Measurements from ENCODE around the gene PQBP1.
A peak's percentile ranks its signal among the peaks of the same experiment; 100 is the strongest.

PQBP1 gene

DNA sequence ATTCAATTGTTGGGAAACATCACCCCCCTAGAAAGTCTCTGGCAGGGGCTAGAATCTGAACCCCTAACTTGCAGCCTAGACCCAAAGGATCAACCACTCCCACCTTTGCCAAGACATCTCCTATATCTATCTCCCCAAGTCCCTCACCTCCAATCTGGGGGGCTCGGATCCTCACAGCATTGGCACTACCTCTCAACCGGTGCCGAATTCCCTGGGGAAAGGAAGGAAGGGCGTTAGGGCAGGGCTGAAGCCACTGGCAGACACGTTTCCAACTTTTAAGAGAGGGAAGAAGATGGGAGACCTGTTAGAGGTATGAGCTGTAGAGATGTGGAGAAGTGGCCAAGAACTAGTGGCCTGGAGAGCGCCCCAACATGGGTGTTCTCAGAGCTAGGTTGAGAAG, 2.8 kb upstream of the PQBP1 start:
- no peak overlapping the region for H3K4me3 ChIP-seq (ENCODE audit: low read depth, low read length)
- TF ChIP-seq, protein P1, sequence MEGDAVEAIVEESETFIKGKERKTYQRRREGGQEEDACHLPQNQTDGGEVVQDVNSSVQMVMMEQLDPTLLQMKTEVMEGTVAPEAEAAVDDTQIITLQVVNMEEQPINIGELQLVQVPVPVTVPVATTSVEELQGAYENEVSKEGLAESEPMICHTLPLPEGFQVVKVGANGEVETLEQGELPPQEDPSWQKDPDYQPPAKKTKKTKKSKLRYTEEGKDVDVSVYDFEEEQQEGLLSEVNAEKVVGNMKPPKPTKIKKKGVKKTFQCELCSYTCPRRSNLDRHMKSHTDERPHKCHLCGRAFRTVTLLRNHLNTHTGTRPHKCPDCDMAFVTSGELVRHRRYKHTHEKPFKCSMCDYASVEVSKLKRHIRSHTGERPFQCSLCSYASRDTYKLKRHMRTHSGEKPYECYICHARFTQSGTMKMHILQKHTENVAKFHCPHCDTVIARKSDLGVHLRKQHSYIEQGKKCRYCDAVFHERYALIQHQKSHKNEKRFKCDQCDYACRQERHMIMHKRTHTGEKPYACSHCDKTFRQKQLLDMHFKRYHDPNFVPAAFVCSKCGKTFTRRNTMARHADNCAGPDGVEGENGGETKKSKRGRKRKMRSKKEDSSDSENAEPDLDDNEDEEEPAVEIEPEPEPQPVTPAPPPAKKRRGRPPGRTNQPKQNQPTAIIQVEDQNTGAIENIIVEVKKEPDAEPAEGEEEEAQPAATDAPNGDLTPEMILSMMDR (IDR thresholded peaks at IDR 0.05; ENCODE audit: low read depth, low read length), result no peak

DNA sequence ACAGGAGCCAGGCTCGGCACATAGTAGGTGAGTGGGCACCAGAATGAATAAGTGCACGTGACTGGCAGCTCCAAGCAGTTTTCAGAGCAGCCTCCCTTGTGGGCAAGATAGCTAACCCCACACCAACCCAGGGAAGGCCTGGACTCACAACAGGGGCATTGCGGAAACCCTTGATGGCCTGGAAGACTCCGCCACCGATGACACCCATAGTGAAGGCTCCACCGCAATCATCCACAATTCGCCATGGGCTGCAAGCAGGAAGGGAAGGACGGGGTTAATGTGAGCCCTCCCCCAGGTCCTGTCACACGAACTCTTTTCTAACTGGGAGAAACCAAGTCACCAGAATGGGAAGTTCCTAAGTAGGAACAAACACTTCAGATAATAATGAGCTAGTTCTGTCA, 1.1 kb upstream of the PQBP1 start:
- TF ChIP-seq, protein P1 (IDR thresholded peaks at IDR 0.05; ENCODE audit: low read depth, low read length), result no peak
- peak overlapping the region; percentile 77 for H3K4me3 ChIP-seq (ENCODE audit: low read depth, low read length)

DNA sequence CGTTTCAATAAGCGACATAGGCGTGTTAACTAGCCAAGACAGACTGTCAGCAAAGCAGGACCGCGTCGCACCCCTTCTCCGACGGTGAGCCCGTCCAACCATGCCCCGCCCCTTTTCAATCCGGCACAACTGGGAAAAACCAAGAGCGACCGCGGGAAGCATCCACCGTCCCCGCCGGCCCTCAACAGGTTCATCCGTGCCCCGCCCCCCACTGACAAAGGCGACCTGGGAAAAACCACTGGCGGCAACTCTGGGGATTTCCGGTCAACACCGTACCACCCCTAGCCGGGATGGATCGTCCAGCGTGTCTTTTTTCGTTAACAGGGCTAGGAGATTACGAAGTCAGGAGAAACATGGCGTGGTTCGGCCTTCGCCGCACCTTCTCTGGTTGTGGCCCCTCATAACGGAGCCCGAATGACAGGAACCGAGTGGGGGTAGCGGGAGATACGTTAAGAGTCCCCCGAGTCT, 539 bp upstream of the PQBP1 start:
- peak overlapping the region; percentile 77 for H3K4me3 ChIP-seq (ENCODE audit: low read depth, low read length)
- TF ChIP-seq, protein P1 (IDR thresholded peaks at IDR 0.05; ENCODE audit: low read depth, low read length), result no peak

DNA sequence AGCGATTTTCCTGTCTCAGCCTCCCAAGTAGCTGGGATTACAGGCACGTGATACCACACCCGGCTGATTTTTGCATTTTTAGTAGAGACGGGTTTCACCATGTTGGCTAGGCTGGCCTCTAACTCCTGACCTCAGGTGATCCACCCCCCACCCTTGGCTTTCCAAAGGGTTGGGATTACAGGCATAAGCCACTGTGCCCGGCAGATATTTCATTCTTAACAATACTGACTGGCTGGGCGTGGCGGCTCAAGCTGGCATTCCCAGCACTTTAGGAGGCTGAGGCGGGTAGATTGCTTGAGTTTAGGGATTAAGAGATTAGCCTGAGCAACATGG, 1.3 kb downstream of the PQBP1 start:
- H3K4me3 ChIP-seq (ENCODE audit: low read depth, low read length), result no peak overlapping the region
- TF ChIP-seq, protein P1 (IDR thresholded peaks at IDR 0.05; ENCODE audit: low read depth, low read length), result no peak

DNA sequence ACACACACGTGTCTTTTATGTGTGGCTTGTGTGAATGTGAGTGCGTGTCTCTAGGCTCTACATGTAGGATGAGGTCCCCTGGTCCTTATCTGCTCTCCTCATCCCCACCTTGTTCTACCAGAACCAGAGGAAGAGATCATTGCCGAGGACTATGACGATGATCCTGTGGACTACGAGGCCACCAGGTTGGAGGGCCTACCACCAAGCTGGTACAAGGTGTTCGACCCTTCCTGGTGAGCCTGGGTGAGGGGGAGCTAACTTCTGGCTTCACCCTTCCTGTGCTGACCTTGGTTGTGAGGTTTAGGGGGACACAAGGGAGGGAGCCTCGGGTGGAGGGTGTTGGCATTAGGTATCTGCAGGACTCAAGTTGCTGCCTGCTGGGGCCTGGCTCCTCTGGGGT, 3.3 kb downstream of the PQBP1 start:
- TF ChIP-seq, protein P1 (IDR thresholded peaks at IDR 0.05; ENCODE audit: low read depth, low read length), result no peak
- H3K4me3 ChIP-seq (ENCODE audit: low read depth, low read length), result no peak overlapping the region

DNA sequence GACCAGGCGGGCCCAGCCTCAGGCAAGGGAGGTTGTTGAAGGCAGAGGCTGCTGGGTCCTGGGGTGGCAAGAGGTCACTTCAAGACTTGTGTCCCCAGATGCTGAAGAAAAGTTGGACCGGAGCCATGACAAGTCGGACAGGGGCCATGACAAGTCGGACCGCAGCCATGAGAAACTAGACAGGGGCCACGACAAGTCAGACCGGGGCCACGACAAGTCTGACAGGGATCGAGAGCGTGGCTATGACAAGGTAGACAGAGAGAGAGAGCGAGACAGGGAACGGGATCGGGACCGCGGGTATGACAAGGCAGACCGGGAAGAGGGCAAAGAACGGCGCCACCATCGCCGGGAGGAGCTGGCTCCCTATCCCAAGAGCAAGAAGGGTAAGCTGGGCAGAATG, 4.4 kb downstream of the PQBP1 start:
- no peak overlapping the region for H3K4me3 ChIP-seq (ENCODE audit: low read depth, low read length)
- TF ChIP-seq, protein P1 (IDR thresholded peaks at IDR 0.05; ENCODE audit: low read depth, low read length), result no peak

DNA sequence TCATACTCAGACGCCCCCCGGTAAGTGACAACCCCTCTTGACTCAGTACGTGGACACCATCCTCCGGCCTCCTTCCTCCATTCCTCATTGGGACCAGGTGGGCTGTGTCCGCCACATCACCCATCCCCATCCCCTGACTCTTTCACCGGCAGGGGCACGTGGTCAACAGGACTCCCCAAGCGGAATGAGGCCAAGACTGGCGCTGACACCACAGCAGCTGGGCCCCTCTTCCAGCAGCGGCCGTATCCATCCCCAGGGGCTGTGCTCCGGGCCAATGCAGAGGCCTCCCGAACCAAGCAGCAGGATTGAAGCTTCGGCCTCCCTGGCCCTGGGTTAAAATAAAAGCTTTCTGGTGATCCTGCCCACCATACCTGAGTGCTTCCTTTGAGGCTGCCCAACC, 5.0 kb downstream of the PQBP1 start:
- TF ChIP-seq, protein P1 (IDR thresholded peaks at IDR 0.05; ENCODE audit: low read depth, low read length), result no peak
- no peak overlapping the region for H3K4me3 ChIP-seq (ENCODE audit: low read depth, low read length)
